DMS53 treated with DMSO at 0.1 percent for 48 hours (cell line): ENCODE measurements around the gene DYNC2LI1.

Source experiments
- DNase-seq: peaks from one replicate; lab custom pipeline; 2025; ENCODE audit not compliant: unreplicated experiment; lab: John Stamatoyannopoulos, UW

DYNC2LI1 gene

DNA sequence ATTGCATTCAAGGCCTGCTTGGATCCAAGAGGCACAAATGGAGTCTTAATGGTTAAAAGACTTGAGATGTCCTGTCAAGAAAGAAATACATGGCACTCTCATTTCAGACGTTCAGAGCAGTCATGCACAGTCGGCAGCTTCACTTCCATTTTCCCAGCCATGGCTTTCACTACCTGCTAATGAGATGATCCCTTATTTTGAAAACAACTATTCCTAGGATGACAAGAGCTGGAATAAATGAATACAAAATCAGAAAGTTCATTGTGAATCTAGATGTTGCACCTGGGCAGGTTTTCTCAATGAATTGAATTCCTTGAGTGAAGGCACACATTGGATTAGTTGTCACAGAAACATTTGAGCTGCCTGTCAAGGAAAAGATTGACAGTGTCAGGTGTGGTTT is 39.1 kb downstream of the DYNC2LI1 start:
- DNase-seq, result no peak

DNA sequence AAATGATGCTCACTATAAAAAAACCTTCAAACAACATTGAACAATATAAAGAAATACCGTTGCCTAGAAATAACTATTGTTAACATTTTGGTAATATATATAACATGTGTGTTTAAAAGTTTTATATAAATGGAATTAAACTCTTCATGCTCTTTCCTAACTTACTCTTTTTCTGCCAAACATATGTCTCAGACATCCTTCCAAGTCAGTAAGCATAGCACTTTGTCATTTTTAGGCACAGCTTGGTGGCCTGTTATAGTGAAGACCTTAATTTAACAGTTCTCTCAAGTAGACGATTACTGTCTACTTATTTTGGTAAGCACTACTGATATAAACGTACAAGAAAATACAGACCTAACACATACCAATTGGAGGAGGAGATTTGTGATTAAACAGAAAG is 40.9 kb downstream of the DYNC2LI1 start:
- DNase-seq, result no peak

DNA sequence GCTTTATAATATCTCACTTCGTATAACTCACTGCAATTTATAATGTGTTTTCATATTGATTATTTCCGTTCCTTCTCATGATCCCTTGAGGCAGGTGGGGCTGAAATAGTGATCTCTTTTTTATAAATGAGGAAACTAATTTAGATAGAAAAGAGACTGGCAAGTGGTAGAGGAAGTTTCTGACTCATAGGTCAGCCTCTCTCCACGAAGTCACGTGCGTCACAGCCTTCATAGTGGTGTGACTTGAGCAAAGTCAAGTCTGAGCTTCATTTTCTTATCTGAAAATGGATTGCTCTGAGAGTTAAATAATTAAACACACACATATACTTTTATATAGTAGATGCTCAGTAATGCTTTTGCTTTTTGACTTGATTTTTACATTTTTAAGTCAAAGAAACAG is 44.9 kb downstream of the DYNC2LI1 start:
- no peak for DNase-seq

DNA sequence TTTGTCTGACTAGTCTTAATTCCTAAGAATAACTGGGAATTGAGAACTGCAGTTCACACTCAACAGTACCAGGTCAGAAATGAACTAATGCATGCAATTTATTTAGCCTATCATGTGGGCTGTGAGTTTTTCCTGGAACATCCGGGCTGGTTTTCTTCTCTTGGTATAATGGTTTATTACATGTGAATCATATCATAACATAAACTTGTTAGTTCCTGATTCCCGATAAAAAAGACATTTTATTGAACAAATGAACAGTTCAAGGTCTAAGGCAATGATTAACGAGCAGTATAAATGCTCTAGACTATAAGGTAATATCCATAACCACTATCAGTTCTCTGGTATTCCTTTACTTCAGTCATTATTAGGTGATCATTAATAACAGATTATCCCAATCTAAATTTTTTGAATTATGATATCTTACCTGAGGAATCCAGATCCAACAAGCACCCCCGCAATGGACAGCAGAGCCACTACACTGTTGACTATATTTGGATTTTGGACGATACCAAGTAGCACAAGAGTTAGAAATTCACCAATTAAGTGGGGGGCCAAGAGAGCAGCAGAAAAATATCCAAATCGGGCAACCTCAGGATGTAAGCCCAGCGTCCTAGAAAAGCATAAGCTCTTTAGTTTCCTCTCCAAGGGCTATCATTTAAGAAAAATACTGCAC is 45.8 kb downstream of the DYNC2LI1 start:
- no peak for DNase-seq

DNA sequence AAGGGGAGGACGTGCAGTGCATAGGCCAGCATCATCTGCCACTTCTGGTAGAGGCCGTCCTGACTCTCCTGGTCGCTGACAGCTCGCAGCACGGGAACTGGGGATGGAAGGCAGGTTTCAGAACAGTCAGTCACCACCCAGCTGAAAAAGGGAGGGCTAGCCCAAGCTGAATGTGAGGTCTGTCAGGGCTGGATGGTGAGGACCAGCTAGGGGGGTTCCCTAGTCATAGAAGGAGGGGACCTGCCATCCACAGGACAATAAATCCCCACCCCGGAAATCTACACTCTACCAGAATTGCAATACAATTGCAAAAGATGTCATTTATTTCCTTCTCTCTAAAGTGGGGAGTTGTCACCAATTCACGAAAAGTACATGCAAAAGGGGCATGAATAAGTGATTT is 49.0 kb downstream of the DYNC2LI1 start:
- no peak for DNase-seq

DNA sequence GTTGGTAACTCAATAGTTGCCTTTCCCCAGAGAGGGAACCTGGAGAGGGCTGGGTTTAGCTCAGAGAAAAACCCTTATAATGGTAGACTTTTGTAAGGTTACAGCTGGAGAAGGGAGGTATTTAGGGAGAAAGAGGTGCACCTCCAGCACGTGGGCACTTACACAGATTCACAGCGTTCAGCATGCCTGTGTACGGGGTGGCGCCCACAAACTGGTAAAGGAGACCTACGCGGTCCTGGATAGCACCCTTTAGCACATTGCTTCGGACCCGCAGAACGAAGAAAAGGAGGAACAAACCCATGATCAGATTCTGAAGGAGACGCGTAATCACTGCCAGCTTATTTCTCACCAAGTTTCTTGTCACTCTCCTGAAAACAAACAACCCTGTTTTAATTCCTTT is 49.9 kb downstream of the DYNC2LI1 start:
- no peak for DNase-seq

DNA sequence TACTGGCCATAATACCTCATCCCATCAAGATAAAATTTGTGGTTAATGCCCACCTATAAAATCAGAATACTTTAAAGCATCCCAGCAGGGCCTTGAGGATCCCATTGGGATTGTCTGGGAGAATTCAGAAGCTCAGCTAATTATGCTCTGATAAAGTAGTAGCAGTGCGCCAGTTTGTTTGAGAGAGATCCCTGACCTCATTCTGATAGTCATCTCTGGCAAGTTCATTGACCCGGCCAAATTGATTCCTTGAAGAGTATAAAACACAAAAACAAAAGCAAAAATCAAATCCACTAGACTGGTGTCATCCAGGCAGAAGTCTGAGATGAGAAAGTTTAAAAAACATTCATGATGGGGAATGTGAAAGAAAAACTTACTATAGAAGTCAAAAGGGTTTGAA is 50.7 kb downstream of the DYNC2LI1 start:
- no peak for DNase-seq

DNA sequence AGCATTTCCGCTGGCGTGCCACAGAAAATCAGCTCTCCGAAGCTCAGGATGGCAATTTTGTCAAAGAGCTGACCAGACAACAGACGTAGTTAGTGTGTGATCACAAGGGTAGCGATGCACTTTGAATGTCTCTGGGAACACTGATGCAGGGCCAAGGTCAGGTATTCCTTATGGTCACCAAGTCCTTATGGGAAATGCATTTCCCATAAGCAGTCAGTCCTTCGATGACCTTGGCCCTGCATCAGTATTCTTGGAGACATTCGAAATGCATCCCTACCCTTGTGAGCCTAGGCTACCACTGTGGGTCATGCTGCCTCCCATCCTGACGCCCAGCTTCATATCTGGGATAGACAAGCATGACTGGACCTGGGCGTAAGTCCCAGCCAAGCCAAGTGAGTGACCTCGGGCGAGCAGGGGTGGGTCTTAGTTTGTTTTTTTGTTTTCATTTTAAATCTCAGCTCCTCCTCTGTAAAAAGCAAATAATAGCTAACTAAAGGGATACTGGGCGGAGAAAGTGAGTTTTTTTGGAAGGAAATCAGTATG is 51.2 kb downstream of the DYNC2LI1 start:
- DNase-seq, result no peak

DNA sequence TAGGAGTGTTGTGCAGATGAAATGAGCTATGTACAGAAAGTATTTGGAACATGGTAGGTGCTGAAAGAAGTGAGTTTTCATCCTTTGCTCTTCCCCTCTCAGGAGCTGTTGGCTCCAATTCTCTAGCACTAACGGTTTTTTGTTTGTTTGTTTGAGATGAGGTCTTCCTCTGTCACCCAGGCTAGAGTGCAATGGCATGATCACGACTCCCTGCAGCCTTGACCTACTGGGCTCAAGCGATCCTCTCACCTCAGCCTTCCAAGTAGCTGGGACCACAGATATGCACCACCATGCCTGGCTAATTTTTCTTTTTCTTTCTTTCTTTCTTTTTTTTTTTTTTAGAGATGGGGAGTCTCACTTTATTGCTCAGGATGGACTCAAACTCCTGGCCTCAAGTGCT is 52.0 kb downstream of the DYNC2LI1 start:
- no peak for DNase-seq

DNA sequence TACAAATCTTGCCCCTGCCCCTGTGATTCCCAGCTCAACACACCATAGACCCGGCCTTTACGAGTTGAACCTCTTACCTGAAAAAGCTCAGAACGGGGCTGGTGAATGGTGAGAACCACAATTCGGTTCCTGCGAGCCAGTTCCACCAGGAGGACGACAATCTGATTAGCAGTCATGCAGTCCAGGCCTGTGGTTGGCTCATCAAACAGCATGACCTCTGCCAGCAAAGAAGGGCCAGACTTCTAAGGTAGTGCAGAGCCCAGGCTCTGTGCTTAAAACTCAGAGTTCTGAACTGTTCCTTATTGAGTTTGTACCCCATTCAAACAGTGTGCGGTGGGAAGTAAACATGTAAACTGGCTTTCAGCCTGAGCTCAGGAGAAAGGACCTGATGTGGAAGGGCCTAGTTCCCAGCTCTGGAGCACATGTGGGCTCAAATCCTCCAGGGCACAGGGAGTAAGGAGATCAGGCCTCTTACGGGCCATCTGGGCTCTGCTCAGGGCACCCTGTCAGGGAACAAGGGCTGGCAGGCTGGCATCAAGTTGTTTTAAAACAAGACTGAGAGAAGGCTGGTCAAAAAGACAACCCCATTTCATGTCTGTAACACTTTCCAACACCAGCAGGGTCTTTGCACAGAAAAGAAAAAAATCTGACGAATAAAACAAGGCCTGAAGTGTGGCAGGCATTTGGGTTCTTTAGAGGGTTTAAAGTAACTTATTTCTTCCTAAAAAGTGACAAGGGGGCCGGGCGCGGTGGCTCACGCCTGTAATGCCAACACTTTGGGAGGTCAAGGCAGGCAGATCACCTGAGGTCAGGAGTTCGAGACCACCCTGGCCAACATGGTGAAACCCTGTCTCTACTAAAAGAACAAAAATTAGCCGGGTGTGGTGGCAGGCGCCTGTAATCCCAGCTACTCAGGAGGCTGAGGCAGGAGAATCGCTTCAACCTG is 52.7 kb downstream of the DYNC2LI1 start:
- no peak for DNase-seq

DNA sequence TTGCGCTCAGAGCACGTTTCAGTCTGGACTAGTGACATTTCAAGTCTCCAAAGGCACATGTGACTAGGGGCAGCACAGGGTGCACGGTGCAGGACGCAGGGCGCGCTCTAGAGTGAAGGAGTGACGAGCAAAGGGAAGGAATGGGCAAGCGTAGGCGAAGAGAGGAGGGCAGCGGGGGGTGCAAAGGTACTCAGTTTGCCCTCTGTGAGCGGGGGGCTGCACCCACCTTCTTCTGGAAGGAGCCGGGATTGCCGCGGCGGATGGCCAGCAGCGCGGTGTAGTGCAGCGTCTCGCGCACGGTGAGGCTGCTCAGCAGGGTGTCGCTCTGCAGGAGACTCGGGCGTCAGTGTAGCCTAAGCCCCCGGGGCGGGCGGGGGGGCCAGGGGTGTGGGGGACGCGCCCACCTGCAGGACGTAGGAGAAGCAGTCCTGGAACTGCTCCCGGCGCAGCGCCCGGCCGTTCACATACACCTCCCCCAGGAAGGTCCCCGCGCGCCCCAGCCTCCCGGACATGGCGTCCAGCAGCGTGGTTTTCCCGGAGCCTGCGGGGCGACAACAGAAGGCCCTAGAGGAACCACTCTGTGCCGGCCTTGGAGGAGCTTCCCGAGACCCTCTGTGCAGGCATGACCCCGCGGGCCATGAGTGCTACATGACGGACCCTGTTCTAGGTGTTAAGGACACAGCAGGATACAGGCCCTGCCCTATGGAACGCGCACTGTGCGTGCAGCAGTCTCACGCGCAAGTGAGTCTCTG is 57.9 kb downstream of the DYNC2LI1 start:
- no peak for DNase-seq

DNA sequence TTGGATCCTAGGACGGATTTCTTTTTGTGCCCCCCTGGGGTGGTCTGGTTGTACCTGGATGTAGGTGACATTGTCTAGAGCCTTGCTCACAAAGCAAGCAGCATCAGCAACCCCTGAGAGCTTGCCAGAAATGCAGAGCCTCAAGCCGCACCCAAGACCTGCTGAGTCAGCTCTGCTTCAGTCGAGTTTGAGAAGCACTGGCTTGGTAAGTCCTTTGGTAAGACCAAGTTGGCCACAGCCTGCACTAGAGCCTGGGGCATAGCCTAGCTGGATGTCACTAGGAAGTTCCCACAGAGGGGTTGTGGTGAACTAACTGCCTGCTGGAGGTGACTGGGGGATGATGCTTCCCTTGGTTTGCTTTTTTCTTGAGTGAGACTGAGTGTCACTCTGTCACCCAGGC is 58.6 kb downstream of the DYNC2LI1 start:
- DNase-seq, result no peak

DNA sequence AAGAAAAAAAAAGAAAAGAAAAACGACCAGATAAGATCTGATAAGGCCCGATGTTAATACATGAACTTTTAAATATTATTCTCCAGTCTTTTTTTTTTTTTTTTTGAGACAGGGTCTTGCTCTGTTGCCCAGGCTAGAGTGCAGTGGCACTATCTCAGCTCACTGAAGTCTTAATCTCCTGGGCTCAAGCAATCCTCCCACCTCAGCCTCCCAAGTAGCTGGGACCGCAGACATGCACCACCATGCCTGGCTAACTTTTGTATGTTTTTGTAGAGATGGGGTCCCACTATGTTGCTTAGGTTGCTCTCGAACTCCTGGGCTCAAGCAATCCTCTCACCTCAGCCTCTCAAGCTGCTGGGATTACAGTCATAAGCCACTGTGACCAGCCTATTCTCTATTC is 63.2 kb downstream of the DYNC2LI1 start:
- no peak for DNase-seq

DNA sequence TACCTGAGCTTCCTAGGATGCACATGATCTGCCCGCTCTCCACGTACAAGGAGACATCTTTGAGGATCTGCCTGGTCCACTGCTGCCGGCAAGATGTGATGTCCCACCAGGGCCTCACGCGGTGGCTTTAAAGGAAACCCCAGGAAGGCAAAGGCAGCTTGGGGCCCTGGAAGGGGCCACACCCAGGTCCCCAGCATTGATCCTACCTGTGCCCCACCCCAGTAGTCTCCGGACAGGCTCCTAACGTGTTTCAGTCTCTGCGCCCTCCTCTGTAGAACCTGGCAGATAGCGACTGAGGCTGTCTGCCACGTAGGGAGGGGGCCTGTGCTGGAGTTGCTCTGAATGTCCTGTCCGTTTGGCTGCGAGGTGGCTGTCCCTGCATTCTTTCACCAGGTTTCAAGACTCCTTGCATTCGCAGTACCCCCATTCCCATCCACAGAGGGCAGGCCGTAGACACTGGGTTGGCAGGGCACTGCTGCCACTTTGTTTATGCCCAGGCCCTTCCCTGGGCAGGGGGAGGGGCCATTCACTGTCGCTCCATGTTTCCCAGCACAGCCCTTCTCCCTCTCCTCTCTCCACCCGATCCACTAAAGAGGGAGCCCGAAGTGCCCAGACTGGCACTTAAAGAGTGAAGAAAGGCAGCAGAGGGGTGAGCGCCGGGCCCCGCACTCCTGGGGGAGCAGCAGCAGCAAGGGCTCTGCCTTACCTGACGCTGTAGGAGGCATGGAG is 64.2 kb downstream of the DYNC2LI1 start:
- no peak for DNase-seq

DNA sequence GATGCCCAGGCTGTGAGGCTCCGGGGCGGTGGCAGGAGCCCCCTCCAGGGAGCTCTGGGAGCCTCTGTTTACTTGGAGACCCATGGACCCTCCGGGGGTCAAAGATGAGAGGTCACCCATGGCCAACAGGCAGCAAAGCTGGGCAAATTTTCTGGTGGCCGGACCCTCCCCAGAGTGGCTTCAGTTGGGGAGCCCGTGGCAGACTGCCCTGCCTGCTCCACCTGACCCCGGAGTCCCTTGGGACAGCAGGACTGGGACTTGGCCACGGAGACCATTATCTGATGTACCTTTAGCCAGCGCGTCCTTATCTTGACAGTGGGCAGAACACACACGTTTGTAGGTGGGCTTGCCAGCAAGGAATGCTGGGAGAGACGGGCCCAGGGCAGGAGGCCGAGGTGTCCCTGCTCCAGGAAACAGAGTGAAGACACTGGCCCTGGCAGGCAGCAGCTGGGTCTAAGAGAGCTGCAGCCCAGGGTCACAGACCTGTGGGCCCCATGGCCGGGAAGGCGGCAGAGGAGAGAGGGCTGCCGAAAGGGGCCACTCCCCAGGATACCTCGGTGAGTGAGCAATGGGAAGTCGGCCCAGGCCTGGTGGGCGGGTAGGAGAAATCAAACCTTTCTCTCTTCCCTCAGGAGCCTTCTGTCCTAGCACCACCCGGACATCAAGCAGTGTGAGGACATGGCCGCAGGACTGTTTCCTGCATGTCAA is 64.9 kb downstream of the DYNC2LI1 start, which contains the start of the genes ABCG5 and ABCG8:
ABCG5 (minus strand) TSS at position 280 of the 708 bp plus-strand sequence; CDS start at position 120, 160 bp downstream.
ABCG8 (plus strand) TSS at position 412 of the 708 bp plus-strand sequence; CDS start at position 495, 83 bp downstream.
- no peak for DNase-seq

DNA sequence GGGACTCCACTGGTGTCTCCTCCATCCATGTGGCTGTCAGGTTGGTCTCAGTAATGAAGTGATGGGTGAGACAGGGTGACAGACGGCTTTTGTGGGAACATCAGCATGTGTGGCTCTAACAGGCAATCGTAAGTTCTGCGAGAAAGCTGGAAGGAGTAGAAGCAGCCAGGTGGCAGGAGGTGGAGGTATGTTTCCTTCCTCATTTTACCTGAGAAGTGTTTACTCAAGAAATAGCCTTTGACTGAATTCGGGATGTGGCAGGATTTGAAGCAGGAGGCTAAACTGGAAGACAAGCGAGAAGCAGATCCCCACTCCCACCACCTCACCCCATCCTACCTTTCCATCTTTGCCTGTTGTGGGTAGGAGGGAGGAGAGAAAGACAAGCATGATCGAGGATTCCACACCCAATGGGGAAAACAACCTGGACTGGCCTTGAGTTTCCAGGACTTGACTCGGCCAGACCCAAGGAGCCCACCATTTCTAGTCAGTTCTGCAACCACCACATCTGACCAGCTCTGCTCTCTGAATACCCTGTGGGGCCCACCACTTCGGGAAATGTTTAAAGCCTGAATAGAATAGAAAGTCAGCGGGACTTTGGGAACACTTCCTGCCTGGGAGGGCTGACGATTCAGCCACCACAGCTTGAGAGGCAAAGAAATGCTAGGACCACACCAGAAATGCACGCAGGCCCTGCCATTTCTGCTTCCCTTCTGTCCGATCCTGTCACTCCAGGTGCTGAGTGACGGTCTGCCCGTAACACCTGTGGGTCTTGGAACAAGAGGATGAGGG is 66.1 kb downstream of the DYNC2LI1 start:
- DNase-seq, result no peak

DNA sequence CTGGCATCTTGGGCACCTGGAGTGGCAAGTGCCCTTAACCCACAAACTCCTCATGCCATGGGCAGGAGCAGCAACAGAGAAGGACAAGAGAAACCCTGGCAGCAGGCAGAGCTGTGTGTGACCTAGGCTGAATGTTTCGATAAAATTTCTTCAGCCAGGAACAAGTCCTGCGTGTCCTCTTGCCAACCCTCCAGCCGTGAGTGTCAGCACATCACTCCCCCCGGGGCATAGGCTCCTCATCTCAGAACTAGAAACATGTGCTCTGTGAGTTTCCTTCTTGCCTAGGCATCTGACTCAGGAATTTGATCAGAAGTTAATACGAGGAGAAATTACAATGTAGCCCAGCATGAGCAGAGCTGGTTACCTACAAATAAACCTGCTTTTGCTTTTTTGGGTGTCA is 67.1 kb downstream of the DYNC2LI1 start:
- DNase-seq, result no peak

DNA sequence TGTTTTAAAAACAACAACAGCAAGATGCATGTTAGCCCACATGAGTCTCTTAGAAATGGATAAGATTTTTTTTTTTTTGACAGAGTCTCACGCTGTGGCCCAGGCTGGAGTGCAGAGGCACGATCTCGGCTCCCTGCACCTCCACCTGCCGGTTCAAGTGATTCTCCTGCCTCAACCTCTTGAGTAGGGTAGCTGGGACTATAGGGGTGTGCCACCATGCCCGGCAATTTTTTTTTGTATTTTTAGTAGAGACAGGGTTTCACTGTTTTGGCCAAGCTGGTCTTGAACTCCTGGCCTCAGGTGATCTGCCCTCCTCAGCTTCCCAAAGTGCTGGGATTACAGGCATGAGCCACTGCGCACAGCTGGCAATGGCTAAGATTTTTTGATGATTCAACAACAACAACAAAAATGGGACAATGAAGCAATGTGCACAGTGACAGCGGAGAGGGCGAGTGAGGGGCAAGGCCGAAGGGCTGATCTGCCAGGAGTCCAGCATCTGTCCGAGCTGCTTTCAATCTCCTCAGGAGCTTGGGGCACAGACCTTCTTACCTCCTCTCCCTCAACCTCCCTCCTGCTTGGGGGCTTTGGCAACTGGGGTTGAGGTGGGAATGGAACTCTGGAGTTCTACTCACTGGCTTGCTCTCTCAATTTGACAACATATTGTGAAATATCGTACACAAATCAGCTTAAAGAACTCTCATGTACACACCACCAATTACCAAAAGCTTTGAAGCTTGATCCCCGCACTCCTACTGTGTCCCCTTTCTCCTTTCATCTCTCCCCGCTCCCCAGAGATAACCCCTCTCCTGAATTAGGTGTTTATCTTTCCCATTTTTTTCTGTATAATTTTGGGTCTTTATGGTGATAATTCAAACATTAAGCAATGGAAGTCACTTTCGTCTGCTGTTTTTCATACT is 68.4 kb downstream of the DYNC2LI1 start:
- DNase-seq, result no peak
